SH-SY5Y (cell line): ENCODE results near the gene CCDC81.

Experiments used
- GATA2 ChIP-seq: IDR thresholded peaks from 2 replicates; pipeline ENCODE4 v1.6.1; 2011; ENCODE audit warnings: mild to moderate bottlenecking, low read depth, low read length
- GATA3 ChIP-seq: IDR thresholded peaks from 2 replicates; pipeline ENCODE4 v1.6.1; 2011; ENCODE audit warnings: low read depth, mild to moderate bottlenecking, low read length, moderate library complexity

GRCh38 chr11:86418106-86418505, 43.4 kb downstream of the CCDC81 start:
- no peak for TF ChIP-seq GATA2
- no peak for TF ChIP-seq GATA3
